GM21786 (cell line): ENCODE results near the gene DCUN1D4.

ENCODE experiments used
- ATAC-seq: cut with Tn5 transposase; IDR thresholded peaks from one replicate; pipeline ENCODE4 v1.9.1; 2021; ENCODE audit not compliant: unreplicated experiment

Gene DCUN1D4

GRCh38 chr4:51960486-51960885 is 117.5 kb downstream of the DCUN1D4 start:
- ATAC-seq, result no peak

- ATAC-seq, result no peak
Measured at GRCh38 chr4:51963841-51964517, 121.0 kb downstream of the DCUN1D4 start.

DNA sequence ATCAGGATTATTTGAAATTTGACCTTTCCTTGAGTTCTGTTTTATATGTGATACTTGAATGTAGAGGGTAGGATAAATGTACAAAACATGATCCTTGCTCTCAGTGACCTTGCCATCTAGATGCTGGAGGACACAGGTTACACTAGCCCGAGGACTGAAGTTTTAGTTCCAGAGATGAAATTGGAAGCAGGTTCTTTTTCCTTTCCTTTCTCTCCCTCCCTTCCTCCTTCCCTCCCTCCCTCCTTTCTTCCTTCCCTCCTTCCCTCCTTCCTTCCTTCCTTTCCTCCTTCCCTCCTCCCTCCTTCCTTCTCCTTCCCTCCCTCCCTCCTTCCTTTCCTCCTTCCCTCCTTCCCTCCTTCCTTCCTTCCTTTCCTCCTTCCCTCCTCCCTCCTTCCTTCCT is 122.9 kb downstream of the DCUN1D4 start:
- ATAC-seq, result no peak
